ENCODE results near the gene WHRN. TPM values are rescaled to one million over a fixed set of nuclear protein-coding genes. Genes with fewer than 3 reads are reported as not detected.

Gene WHRN
- total and polyA plus RNA-seq, 9 of the 15 experiments (the other 6 are each of a cell fraction or from before 2014, with no cell fraction given) = 0.31 to 14.1 (median 3.0) TPM

- TF ChIP-seq MGA (IDR thresholded peaks at IDR 0.05) (peak; percentile 77), ZNF766 (CRISPR knock-in tag; conservative IDR thresholded peaks at IDR 0.05) (peak; percentile 65; the same call in 1 of the 2 replicates), ARID4B (CRISPR knock-in tag; IDR thresholded peaks at IDR 0.05) (peak; percentile 71; the same call in 1 of the 2 replicates), SIX5 (IDR thresholded peaks at IDR 0.05; ENCODE audit: borderline replicate concordance in 1 of 2, insufficient read depth in 1 of 2, low read depth in 1 of 2, low read length in 2 of 2) (no peak), RFX1 (IDR thresholded peaks at IDR 0.05) (peak; percentile 85), HDAC1 (IDR thresholded peaks at IDR 0.05) (peak in 1 of 2 experiments; percentile 90; a peak in 2 of 4 replicates), ZBTB17 (CRISPR knock-in tag; IDR thresholded peaks at IDR 0.05) (0 out of 2 replicates have a peak, but pooled peaks have one; percentile 23), ZNF740 (CRISPR knock-in tag; IDR thresholded peaks at IDR 0.05) (0 out of 2 replicates have a peak, but pooled peaks have one; percentile 14), ZNF740 (tag; IDR thresholded peaks at IDR 0.05) (no peak)
Measured at GRCh38 chr9:114397848-114398605, 107.2 kb downstream of the WHRN start (continued).

Data from K562 (cell line).